Keratinocyte (primary cell): Measurements from ENCODE around the gene COTL1.
"Not testable (repeated sequence)": the region's sequence is repeated elsewhere in the genome, so short reads cannot be mapped to it uniquely, and the experiment has no call there.

Experiments
- CTCF ChIP-seq, 3 experiments: IDR thresholded peaks in 1 of 3; conservative IDR thresholded peaks in 1 of 3; optimal IDR thresholded peaks in 1 of 3; 2 replicates in 2 of 3; 3 replicates in 1 of 3; pipeline versions ENCODE3 to v1.5.1; 2011; ENCODE audit warnings: low read length in 3 of 3, mild to moderate bottlenecking in 3 of 3, moderate library complexity in 2 of 3, control low read depth in 1 of 3, inconsistent platforms in 1 of 3; ENCODE audit not compliant: insufficient read depth in 2 of 3; ENCODE audit errors: extremely low read depth in 1 of 3
- EZH2 ChIP-seq: IDR thresholded peaks from one replicate; pipeline ENCODE4 v1.6.1; 2012; ENCODE audit warnings: inconsistent platforms, mild to moderate bottlenecking, low read length, moderate library complexity

- TF ChIP-seq CTCF (optimal IDR thresholded peaks at IDR 0.05 in 1 of 3, IDR thresholded peaks at IDR 0.05 in 1 of 3, conservative IDR thresholded peaks at IDR 0.05 in 1 of 3; ENCODE audit: extremely low read depth in 1 of 3, insufficient read depth in 2 of 3, low read length in 3 of 3); EZH2: not testable (repeated sequence)
Observed at GRCh38 chr16:84518220-84518619, 99.7 kb downstream of the COTL1 start.
